Astrocyte of the cerebellum (primary cell): ENCODE measurements around the gene ATP7A.
A peak's percentile ranks its signal among the peaks of the same experiment; 100 is the strongest.
"Not testable (repeated sequence)": the region's sequence is repeated elsewhere in the genome, so short reads cannot be mapped to it uniquely, and the experiment has no call there.

Source experiments
- DNase-seq: peaks from one replicate; pipeline ENCODE4 v3.0.0-alpha.2; 2011; ENCODE audit warnings: low read depth
- H3K4me3 ChIP-seq: 2 replicates; pipeline ENCODE4 v1.5.1; 2011; ENCODE audit warnings: mild to moderate bottlenecking, low read depth, low read length, moderate library complexity
- CTCF ChIP-seq: IDR thresholded peaks from 2 replicates; pipeline ENCODE4 v1.5.1; 2012; ENCODE audit warnings: low read length, low read depth, moderate library complexity, mild to moderate bottlenecking; ENCODE audit errors: missing control alignments
- in situ Hi-C: cut with HindIII; loops from 2 replicates; pipeline ENCODE4 v1.10.0; 2017; ENCODE audit warnings: low sequenced_read_pairs

ATP7A gene

DNA sequence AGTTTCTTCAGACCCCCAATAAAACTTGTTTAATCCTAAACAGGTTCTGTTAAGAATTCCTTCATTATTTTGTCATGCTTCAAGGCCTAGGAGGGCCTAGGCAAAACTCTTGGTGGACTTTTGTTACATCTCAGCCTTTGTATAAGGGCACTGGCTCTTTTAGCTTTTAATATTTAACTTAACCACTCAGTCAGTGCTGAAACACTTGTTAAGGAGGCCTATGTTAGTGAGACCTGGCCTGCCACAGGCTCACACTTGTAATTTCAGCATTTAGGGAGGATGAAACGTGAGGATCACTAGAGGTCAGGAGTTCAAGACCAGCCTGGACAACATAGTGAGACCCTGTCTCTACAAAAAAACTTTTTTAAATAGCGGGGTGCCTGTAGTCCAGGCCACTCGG lies 160.8 kb downstream of the ATP7A start:
- no peak for DNase-seq
- in situ Hi-C loops, result no loop called here
- no peak overlapping the region for H3K4me3 ChIP-seq
- no peak for TF ChIP-seq CTCF

GRCh38 chrX:78073147-78074077 lies 162.9 kb downstream of the ATP7A start:
- in situ Hi-C loops, DNase-seq, H3K4me3 ChIP-seq: not testable (repeated sequence)

GRCh38 chrX:78074088-78074487 lies 163.6 kb downstream of the ATP7A start:
- no peak for DNase-seq
- in situ Hi-C loops, result no loop called here
- H3K4me3 ChIP-seq, result no peak overlapping the region
- no peak for TF ChIP-seq CTCF

DNA sequence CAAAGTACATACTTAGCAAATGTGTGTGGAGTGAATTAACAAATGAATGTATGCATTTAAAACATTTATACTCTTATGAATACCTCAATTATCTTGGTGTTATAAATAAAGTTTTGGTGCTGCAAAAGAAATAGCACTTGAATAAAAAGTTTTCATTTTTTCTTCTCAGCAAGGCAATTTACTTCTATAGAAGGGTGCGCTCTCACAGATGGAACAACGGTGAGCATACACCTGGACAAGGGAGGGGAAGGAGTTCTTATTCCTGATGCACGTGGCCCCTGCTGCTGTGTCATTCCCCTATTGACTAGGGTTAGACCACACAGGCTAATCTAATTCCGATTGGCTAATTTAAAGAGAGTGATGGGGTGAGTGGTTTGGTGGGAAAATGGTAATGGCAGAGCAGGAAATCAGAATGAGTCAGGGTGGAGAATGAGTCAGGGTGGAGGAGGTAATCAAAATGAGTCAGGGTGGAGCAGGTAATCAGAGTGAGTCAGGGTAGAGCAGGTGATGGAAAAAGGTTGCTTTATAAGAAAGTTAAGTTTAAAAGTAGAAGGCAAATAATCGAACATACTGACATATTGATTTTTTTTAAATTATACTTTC lies 165.4 kb downstream of the ATP7A start:
- DNase-seq, result no peak
- no peak for TF ChIP-seq CTCF
- in situ Hi-C loops, result no loop called here
- H3K4me3 ChIP-seq, result no peak overlapping the region

DNA sequence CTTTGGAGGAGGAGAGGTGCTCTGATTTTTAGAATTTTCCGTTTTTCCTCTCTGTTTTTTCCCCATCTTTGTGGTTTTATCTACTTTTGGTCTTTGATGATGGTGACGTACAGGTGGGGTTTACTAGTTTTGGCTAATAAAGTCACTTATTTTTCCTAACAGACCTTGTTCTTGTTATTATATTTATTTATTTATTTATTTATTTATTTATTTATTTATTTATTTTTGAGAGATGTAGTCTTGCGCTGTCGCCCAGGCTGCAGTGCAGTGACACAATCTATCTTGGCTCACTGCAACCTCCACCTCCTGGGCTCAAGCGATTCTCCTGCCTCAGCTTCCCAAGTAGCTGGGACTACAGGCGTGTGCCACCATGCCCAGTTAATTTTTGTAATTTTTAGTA lies 170.9 kb downstream of the ATP7A start:
- DNase-seq, H3K4me3 ChIP-seq, in situ Hi-C loops: not testable (repeated sequence)

DNA sequence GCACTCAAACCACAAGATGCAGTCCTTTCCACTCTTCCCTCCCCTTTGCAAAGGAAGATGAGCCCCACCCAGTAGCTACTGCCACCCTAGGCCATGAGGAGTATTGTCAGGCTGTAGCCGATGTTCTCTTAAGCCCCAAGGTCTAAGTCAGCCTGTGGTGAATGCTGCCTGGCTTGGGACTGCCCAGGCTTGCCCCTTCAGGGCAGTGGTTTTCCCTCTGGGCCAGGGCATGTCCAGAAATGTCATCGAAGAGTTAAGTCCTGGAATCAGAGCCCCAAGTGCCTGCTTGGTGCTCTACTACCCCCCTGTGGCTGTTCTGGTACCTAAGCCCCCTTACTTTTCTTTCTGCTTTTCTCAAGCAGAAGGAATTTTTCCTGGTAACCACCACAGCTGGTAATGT lies 181.8 kb downstream of the ATP7A start:
- peak; percentile 52 for TF ChIP-seq CTCF
- peak; percentile 19 for DNase-seq
- in situ Hi-C loops, result no loop called here
- H3K4me3 ChIP-seq, result no peak overlapping the region

GRCh38 chrX:78098108-78098507 lies 187.6 kb downstream of the ATP7A start:
- no peak overlapping the region for H3K4me3 ChIP-seq
- in situ Hi-C loops, result no loop called here
- no peak for TF ChIP-seq CTCF
- DNase-seq, result no peak
